ENCODE measurements around the gene GLI3.

GLI3 gene

GRCh38 chr7:42233171-42233570 lies 3.8 kb downstream of the GLI3 start:
- in situ Hi-C loops (cut with HindIII; ENCODE audit: low sequenced_read_pairs): no loop called here
- DNase-seq (ENCODE audit: low read depth, low spot score): peak; percentile 46
- TF ChIP-seq, protein P1, sequence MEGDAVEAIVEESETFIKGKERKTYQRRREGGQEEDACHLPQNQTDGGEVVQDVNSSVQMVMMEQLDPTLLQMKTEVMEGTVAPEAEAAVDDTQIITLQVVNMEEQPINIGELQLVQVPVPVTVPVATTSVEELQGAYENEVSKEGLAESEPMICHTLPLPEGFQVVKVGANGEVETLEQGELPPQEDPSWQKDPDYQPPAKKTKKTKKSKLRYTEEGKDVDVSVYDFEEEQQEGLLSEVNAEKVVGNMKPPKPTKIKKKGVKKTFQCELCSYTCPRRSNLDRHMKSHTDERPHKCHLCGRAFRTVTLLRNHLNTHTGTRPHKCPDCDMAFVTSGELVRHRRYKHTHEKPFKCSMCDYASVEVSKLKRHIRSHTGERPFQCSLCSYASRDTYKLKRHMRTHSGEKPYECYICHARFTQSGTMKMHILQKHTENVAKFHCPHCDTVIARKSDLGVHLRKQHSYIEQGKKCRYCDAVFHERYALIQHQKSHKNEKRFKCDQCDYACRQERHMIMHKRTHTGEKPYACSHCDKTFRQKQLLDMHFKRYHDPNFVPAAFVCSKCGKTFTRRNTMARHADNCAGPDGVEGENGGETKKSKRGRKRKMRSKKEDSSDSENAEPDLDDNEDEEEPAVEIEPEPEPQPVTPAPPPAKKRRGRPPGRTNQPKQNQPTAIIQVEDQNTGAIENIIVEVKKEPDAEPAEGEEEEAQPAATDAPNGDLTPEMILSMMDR (IDR thresholded peaks at IDR 0.05; ENCODE audit: low read depth, low read length): no peak
- H3K4me3 ChIP-seq (ENCODE audit: low read depth, low read length): no peak overlapping the region

DNA sequence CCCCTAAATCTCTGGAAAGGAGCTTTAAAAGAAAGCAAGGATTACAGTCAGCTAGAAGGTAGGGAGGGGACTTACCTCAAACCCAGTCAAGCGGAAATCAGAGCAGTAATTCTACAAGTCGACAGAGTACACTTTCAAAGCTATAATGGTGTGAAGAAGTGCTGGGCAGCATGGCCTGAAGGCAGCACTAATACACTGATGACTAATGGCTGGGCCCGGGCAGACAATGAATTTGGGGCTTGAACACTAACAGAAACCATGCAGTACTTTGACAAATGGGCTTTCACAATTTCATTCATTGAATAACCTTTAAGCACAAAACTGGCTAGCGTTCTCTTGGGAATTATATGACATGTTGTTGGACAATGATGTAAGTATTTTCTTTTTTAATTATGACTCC lies 4.7 kb downstream of the GLI3 start:
- DNase-seq (ENCODE audit: low read depth, low spot score): peak; percentile 51
- TF ChIP-seq, protein P1 (IDR thresholded peaks at IDR 0.05; ENCODE audit: low read depth, low read length): no peak
- in situ Hi-C loops (cut with HindIII; ENCODE audit: low sequenced_read_pairs): no loop called here
- no peak overlapping the region for H3K4me3 ChIP-seq (ENCODE audit: low read depth, low read length)

- TF ChIP-seq, protein P1 (IDR thresholded peaks at IDR 0.05; ENCODE audit: low read depth, low read length): no peak
- in situ Hi-C loops (cut with HindIII; ENCODE audit: low sequenced_read_pairs): no loop called here
- no peak overlapping the region for H3K4me3 ChIP-seq (ENCODE audit: low read depth, low read length)
- no peak for DNase-seq (ENCODE audit: low read depth, low spot score)
Observed at GRCh38 chr7:42231043-42231787, 5.8 kb downstream of the GLI3 start.

DNA sequence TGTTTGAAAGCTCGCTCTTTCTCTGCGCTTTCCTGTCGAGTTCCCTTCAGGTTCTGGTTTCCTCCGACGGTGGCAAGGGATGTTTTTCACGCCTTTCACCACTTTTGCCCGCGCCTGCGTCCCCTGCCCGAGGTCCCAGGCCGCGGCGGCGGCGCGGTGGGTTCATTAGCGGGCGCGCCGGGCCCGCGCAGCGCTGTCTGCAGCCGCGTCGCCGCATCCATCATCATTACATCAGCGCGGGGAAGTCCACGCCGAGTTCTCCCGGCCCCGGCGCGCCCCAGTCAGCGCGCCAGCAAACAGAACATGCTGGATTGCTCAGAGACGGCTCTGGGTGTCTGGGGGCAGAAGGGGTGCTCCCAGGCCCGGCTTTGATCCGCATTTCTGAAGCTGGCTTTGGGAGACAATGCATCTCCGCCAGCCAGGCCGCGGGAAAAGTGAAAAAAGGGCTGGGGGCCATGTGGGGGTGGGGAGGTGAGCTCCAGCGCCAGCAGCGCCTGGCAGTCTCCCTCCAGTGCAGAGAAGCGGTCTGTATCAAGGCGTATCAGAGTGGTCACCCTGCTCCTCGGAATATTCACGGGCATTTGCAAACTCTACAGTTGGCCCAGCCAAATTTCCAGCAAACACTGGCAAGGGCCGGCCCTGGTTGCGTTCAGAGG lies 8.9 kb downstream of the GLI3 start:
- H3K4me3 ChIP-seq (ENCODE audit: low read depth, low read length): peak overlapping the region; percentile 29
- TF ChIP-seq, protein P1 (IDR thresholded peaks at IDR 0.05; ENCODE audit: low read depth, low read length): no peak
- DNase-seq (ENCODE audit: low read depth, low spot score): peak; percentile 46
- in situ Hi-C loops (cut with HindIII; ENCODE audit: low sequenced_read_pairs): no loop called here

DNA sequence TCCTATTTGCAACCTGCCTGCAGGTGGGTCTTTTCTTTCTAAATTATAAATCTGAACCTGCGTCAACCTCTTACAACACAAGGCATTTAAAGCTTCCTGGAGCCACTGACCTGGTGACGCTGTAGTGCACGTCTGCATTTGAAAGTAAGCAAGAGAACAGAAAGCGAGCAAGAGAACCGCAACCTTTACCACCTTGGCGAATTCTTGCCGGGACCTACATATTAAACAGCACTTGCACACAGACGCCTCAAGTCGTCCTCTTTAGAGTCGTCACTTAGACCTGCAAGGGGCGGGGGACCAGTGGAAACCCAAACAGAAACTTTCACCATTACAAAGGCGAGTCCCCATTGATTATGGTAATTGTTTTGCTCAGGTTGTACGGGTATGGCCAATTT lies 9.5 kb downstream of the GLI3 start:
- in situ Hi-C loops (cut with HindIII; ENCODE audit: low sequenced_read_pairs): no loop called here
- TF ChIP-seq, protein P1 (IDR thresholded peaks at IDR 0.05; ENCODE audit: low read depth, low read length): no peak
- DNase-seq (ENCODE audit: low read depth, low spot score): no peak
- H3K4me3 ChIP-seq (ENCODE audit: low read depth, low read length): peak overlapping the region; percentile 29

DNA sequence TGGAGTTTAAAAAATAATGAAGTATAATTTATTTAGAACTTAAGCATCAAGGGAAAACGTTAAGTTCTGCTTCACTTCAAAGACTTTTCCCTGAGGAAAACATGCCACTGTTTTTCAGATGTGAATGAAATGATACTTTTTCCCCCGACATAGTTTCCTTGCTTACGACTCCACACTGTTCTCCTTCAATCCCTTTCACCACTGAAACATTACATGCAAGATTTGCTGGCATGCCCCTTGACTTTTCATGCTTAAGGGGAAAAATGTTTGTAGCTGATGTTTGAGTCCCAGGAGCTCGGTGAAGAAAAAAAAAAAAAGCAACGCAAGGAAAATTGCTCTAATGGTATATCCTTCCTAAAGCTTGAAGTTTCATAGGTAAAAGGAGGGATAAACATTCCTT lies 10.0 kb downstream of the GLI3 start:
- TF ChIP-seq, protein P1 (IDR thresholded peaks at IDR 0.05; ENCODE audit: low read depth, low read length): no peak
- no peak overlapping the region for H3K4me3 ChIP-seq (ENCODE audit: low read depth, low read length)
- in situ Hi-C loops (cut with HindIII; ENCODE audit: low sequenced_read_pairs): no loop called here
- no peak for DNase-seq (ENCODE audit: low read depth, low spot score)

Data from astrocyte of the spinal cord (primary cell).